CD14-positive monocyte (primary cell): ENCODE data around the gene HOXB3. TPM values are rescaled to one million over a fixed set of nuclear protein-coding genes. Genes with fewer than 3 reads are reported as not detected.

Source experiments
- DNase-seq, 3 donors: peaks; one replicate each; pipeline ENCODE4 v3.0.0-alpha.2; 2011 to 2022
- H2AFZ ChIP-seq: 2 replicates; pipeline ENCODE4 v1.6.0; 2012; ENCODE audit warnings: mild to moderate bottlenecking, low read depth, low read length, inconsistent platforms; ENCODE audit not compliant: insufficient read depth, poor library complexity, severe bottlenecking
- H3K27ac ChIP-seq, 2 donors: 1 replicate in 1 of 2; 2 replicates in 1 of 2; pipeline ENCODE4 v1.5.1; 2012 to 2013; ENCODE audit warnings: low read length in 2 of 2, control low read depth in 1 of 2, inconsistent platforms in 1 of 2, low read depth in 1 of 2, mild to moderate bottlenecking in 1 of 2
- H3K27me3 ChIP-seq, 2 donors: one replicate each; pipeline versions ENCODE4 v1.6.0 to v1.6.1; 2011 to 2013; ENCODE audit warnings: low read length in 2 of 2; ENCODE audit not compliant: control insufficient read depth in 2 of 2, insufficient read depth in 2 of 2
- H3K36me3 ChIP-seq, 2 donors: replicated peaks in 1 of 2; 1 replicate in 1 of 2; 2 replicates in 1 of 2; pipeline versions ENCODE4 v1.5.1 to v1.6.1; 2012 to 2013; ENCODE audit warnings: low read length in 2 of 2, control low read depth in 1 of 2, inconsistent platforms in 1 of 2, mild to moderate bottlenecking in 1 of 2; ENCODE audit not compliant: insufficient read depth in 2 of 2, control insufficient read depth in 1 of 2
- H3K4me1 ChIP-seq, 2 donors: 1 replicate in 1 of 2; 2 replicates in 1 of 2; pipeline versions ENCODE4 v1.5.1 to v1.6.1; 2012 to 2013; ENCODE audit warnings: low read length in 2 of 2, control low read depth in 1 of 2, inconsistent platforms in 1 of 2, mild to moderate bottlenecking in 1 of 2, moderate library complexity in 1 of 2; ENCODE audit not compliant: insufficient read depth in 2 of 2, control insufficient read depth in 1 of 2
- H3K4me2 ChIP-seq: replicated peaks from 2 replicates; pipeline ENCODE3; 2012; ENCODE audit warnings: low read length, moderate library complexity, mild to moderate bottlenecking; ENCODE audit not compliant: poor library complexity, severe bottlenecking; ENCODE audit errors: extremely low read depth
- H3K4me3 ChIP-seq, 3 experiments: fragments of 200-600 bp in 1 of 3; sonication (generic) in 1 of 3; replicated peaks in 1 of 3; 1 replicate in 2 of 3; 2 replicates in 1 of 3; pipeline ENCODE4 v1.5.1; 2011 to 2013; ENCODE audit warnings: low read length in 3 of 3, mild to moderate bottlenecking in 3 of 3, control low read depth in 2 of 3, low read depth in 2 of 3, inconsistent platforms in 1 of 3, moderate library complexity in 1 of 3
- H3K79me2 ChIP-seq: 2 replicates; pipeline ENCODE4 v1.6.0; 2012; ENCODE audit warnings: mild to moderate bottlenecking, control low read depth, inconsistent platforms, low read length, moderate library complexity; ENCODE audit not compliant: insufficient read depth
- H3K9ac ChIP-seq: 2 replicates; pipeline ENCODE4 v1.6.0; 2017; ENCODE audit warnings: low read length, mild to moderate bottlenecking; ENCODE audit not compliant: insufficient read depth, poor library complexity, severe bottlenecking
- H3K9me3 ChIP-seq, 2 donors: replicated peaks in 1 of 2; 1 replicate in 1 of 2; 2 replicates in 1 of 2; pipeline versions ENCODE4 v1.5.1 to v1.6.1; 2012 to 2013; ENCODE audit warnings: low read length in 2 of 2, control low read depth in 1 of 2; ENCODE audit not compliant: control insufficient read depth in 1 of 2, insufficient read depth in 1 of 2
- H4K20me1 ChIP-seq: 2 replicates; pipeline ENCODE4 v1.6.0; 2012; ENCODE audit warnings: mild to moderate bottlenecking, low read length, control low read depth, moderate library complexity; ENCODE audit not compliant: insufficient read depth
- H3K27ac Mint-ChIP-seq, 7 donors: one replicate each; pipeline ENCODE4 v1.8.0; 2020; ENCODE audit warnings: mild to moderate bottlenecking in 7 of 7, mixed read lengths in 7 of 7, moderate library complexity in 6 of 7, inconsistent platforms in 2 of 7
- H3K27me3 Mint-ChIP-seq, 3 donors: one replicate each; pipeline ENCODE4 v1.8.0; 2021 to 2022; ENCODE audit warnings: low read depth in 3 of 3, mild to moderate bottlenecking in 3 of 3, mixed read lengths in 3 of 3, moderate library complexity in 3 of 3, inconsistent platforms in 1 of 3
- H3K36me3 Mint-ChIP-seq, 2 donors: one replicate each; pipeline ENCODE4 v1.8.0; 2020; ENCODE audit warnings: mixed read lengths in 2 of 2, inconsistent platforms in 1 of 2, mild to moderate bottlenecking in 1 of 2
- H3K4me1 Mint-ChIP-seq: one replicate; pipeline ENCODE4 v1.8.0; 2020; ENCODE audit warnings: mild to moderate bottlenecking, mixed read lengths
- H3K4me3 Mint-ChIP-seq, 2 donors: one replicate each; pipeline ENCODE4 v1.8.0; 2020; ENCODE audit warnings: mild to moderate bottlenecking in 2 of 2, mixed read lengths in 2 of 2, moderate library complexity in 1 of 2
- H3K9me3 Mint-ChIP-seq, 7 donors: one replicate each; pipeline ENCODE4 v1.8.0; 2020 to 2022; ENCODE audit warnings: mixed read lengths in 7 of 7, mild to moderate bottlenecking in 6 of 7, moderate library complexity in 6 of 7, inconsistent platforms in 2 of 7
- WGBS: methylation state at CpG from one replicate; pipeline ENCODE4 v1.1.5; 2013; ENCODE audit warnings: missing lambda C conversion rate; ENCODE audit not compliant: insufficient coverage; 5-methylcytosine and 5-hydroxymethylcytosine counted together
- intact Hi-C, 2 donors: fragments of 100-400 bp; cut with micrococcal nuclease; formaldehyde crosslinking; loops; one replicate each; pipeline versions ENCODE4 v1.15.0 to v1.15.1; 2023
- polyA plus RNA-seq, 3 donors: library from polyadenylated mRNA; depleted of rRNA in 1 of 3; unstranded in 2 of 3; stranded (reverse) in 1 of 3; fragments of 300-500 nt in 2 of 3; fragments of >200 nt in 1 of 3; fragmentation: Illumina TruSeq in 2 of 3; gene quantifications; 1 replicate in 2 of 3; 2 replicates in 1 of 3; pipeline ENCODE4 v1.2.3, GENCODE V29; 2012 to 2021
- TF ChIP-seq, protein P1 (sequence below): fragments of 200-600 bp; IDR thresholded peaks from one replicate; pipeline ENCODE4 v1.8.0; 2022; ENCODE audit warnings: antibody characterized with exemption, mild to moderate bottlenecking

The HOXB3 gene
- polyA plus RNA-seq, 3 donors = 0.56 TPM; not detected in 2

DNA sequence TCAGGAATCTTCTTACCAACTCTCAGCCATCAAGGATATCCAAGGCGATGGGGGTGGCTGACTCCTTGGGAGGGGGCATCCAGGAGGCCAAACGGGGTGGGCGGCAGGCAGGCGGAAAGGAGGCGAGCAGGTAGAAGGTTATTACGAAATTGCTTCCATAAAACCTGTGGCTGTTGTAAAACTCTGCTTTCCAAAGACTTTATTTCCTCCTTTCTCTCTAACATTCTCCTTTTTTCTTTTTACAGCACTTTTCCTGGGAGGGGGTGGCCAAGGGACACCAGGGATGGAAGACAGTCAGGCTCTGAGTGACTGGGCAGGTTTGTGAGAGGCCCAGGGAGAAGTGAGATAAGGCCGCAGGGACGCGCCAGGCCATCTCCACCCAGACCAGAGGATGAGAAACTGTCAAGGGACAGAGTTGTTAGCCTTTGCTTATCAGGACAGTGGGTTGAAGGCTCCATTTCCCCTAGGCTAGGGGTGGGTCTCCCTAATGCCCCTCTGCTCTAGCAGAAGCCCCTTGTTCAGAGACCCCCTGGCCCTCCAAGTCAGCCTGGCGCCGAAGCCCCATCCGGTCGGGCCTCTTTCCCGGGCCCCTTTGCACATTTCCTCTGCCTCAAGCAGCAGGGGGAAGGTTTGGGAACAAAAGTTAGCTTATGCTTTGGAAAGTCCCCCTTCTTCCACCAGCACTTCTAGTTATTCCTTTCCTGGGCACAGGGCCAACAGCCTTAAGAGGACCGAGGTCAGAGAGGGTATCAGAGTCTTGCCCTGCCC lies 41.1 kb upstream of the HOXB3 start:
- no peaks in the 10 kb centered on the region for H4K20me1 ChIP-seq

More for the DNA sequence above, 41.1 kb upstream of the HOXB3 start:
- TF ChIP-seq, protein P1, sequence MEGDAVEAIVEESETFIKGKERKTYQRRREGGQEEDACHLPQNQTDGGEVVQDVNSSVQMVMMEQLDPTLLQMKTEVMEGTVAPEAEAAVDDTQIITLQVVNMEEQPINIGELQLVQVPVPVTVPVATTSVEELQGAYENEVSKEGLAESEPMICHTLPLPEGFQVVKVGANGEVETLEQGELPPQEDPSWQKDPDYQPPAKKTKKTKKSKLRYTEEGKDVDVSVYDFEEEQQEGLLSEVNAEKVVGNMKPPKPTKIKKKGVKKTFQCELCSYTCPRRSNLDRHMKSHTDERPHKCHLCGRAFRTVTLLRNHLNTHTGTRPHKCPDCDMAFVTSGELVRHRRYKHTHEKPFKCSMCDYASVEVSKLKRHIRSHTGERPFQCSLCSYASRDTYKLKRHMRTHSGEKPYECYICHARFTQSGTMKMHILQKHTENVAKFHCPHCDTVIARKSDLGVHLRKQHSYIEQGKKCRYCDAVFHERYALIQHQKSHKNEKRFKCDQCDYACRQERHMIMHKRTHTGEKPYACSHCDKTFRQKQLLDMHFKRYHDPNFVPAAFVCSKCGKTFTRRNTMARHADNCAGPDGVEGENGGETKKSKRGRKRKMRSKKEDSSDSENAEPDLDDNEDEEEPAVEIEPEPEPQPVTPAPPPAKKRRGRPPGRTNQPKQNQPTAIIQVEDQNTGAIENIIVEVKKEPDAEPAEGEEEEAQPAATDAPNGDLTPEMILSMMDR = no peak
- intact Hi-C loops = no loop called here
- Histone ChIP-seq H3K9me3 (peaks cover 0 to 11% of the 10 kb centered on the region in 2 donors), H3K4me3 (no peak overlapping the region), H2AFZ (no peak overlapping the region), H3K4me2 (no peak overlapping the region), H3K9ac (no peak overlapping the region), H3K79me2 (no peaks in the 10 kb centered on the region), H3K27ac (no peak overlapping the region), H3K4me1 (no peaks in the 10 kb centered on the region), H3K36me3 (no peaks in the 10 kb centered on the region), H3K27me3 (peaks cover 64 to 100% of the 10 kb centered on the region in 2 donors)
- Mint-ChIP-seq H3K9me3 (peaks cover 0 to 15% (median 11%) of the 10 kb centered on the region in 7 donors), H3K4me3 (peak overlapping the region in 1 of 2 donors; percentile 76), H3K27me3 (peaks cover 94 to 99% (median 98%) of the 10 kb centered on the region in 3 donors), H3K4me1 (peaks cover 2% of the 10 kb centered on the region), H3K36me3 (peaks cover 0 to 3% of the 10 kb centered on the region in 2 donors), H3K27ac (no peak overlapping the region)
- no peak for DNase-seq
- 66% methylated on average over 3 of the region's 15 CpGs for WGBS
